Upper lobe of right lung (tissue), 1 donor: ENCODE results near the gene B3GLCT. TPM values are rescaled to one million over a fixed set of nuclear protein-coding genes. Genes with fewer than 3 reads are reported as not detected.

Experiments
- ATAC-seq: fragments of 200-7000 bp; cut with Tn5 transposase; one replicate; pipeline ENCODE4 v1.9.1; 2020; ENCODE audit warnings: mild to moderate bottlenecking, moderate library complexity
- DNase-seq: peaks from one replicate; pipeline ENCODE4 v3.0.0-alpha.2; 2020
- H3K27ac ChIP-seq: fragments of 200-600 bp; one replicate; pipeline ENCODE4 v1.8.0; 2022
- H3K27me3 ChIP-seq: fragments of 200-600 bp; one replicate; pipeline ENCODE4 v1.8.0; 2022; ENCODE audit warnings: mild to moderate bottlenecking
- H3K36me3 ChIP-seq: fragments of 200-600 bp; one replicate; pipeline ENCODE4 v1.8.0; 2022
- H3K4me1 ChIP-seq: fragments of 200-600 bp; one replicate; pipeline ENCODE4 v1.8.0; 2022
- H3K4me3 ChIP-seq: fragments of 200-600 bp; one replicate; pipeline ENCODE4 v1.8.0; 2022; ENCODE audit warnings: mild to moderate bottlenecking
- H3K9me3 ChIP-seq: fragments of 200-600 bp; one replicate; pipeline ENCODE4 v1.8.0; 2022
- intact Hi-C: fragments of 100-400 bp; cut with DNase I; formaldehyde crosslinking; loops from one replicate; pipeline ENCODE4 v1.11.0; 2022
- total RNA-seq: library from RNA; stranded (reverse); fragmentation: NEBNext Ultra II Directional; extraction: Animal tissue kit (Norgen Biotek cat#: 25700); gene quantifications from one replicate; pipeline ENCODE4 v1.2.1, GENCODE V29; 2021
- TF ChIP-seq, protein P1 (sequence below): fragments of 200-600 bp; IDR thresholded peaks from one replicate; pipeline ENCODE4 v1.8.0; 2022; ENCODE audit warnings: antibody characterized with exemption
- donor health status: DM: no; HTN: yes; CAD: no; lungs with severe emphysema.

B3GLCT gene
- total RNA-seq, 1 donor from 2014 or later, result 6.7 TPM

DNA sequence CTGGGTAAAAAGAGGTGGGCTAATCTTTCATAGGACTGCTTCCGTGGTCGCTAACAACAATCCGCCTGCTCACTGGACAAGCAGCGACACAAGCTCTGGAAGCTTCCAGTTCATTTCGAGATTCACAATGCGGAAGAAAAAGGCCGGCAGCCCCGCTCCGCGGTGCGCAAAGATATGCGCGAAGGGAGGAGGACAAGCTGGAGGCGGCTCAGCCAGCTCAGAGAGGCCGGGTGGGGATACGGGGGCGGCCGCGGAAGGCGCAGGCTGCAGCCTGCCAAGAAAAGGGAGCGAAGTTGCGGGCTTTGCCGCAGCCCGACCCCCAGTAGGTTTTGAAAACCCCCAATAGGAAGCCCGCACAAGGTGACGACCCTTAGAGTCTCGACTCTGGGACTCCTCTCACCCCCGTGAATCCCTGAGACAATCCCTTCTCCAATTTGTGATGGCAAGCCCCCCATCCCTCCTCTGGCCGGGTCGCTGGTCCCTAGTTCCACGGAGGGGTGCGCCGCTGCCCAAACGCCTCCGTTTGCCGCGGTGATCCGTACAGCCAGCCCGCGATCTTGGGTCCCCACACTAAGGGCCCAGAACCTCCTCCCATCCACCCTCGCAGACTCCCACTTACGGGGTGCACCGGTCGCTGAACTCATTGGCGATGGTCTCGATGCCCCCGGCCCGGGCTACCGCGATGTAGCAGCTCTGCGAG is 38.8 kb upstream of the B3GLCT start:
- Histone ChIP-seq H3K4me1 (peaks cover 18% of the 10 kb centered on the region), H3K9me3 (no peaks in the 10 kb centered on the region), H3K36me3 (peaks cover 22% of the 10 kb centered on the region), H3K27ac (peak overlapping the region; percentile 83), H3K27me3 (no peaks in the 10 kb centered on the region), H3K4me3 (peak overlapping the region; percentile 86)
- intact Hi-C loops, result no loop called here
- TF ChIP-seq, protein P1, sequence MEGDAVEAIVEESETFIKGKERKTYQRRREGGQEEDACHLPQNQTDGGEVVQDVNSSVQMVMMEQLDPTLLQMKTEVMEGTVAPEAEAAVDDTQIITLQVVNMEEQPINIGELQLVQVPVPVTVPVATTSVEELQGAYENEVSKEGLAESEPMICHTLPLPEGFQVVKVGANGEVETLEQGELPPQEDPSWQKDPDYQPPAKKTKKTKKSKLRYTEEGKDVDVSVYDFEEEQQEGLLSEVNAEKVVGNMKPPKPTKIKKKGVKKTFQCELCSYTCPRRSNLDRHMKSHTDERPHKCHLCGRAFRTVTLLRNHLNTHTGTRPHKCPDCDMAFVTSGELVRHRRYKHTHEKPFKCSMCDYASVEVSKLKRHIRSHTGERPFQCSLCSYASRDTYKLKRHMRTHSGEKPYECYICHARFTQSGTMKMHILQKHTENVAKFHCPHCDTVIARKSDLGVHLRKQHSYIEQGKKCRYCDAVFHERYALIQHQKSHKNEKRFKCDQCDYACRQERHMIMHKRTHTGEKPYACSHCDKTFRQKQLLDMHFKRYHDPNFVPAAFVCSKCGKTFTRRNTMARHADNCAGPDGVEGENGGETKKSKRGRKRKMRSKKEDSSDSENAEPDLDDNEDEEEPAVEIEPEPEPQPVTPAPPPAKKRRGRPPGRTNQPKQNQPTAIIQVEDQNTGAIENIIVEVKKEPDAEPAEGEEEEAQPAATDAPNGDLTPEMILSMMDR, result no peak
- ATAC-seq, result peak; percentile 43
- peak; percentile 84 for DNase-seq

DNA sequence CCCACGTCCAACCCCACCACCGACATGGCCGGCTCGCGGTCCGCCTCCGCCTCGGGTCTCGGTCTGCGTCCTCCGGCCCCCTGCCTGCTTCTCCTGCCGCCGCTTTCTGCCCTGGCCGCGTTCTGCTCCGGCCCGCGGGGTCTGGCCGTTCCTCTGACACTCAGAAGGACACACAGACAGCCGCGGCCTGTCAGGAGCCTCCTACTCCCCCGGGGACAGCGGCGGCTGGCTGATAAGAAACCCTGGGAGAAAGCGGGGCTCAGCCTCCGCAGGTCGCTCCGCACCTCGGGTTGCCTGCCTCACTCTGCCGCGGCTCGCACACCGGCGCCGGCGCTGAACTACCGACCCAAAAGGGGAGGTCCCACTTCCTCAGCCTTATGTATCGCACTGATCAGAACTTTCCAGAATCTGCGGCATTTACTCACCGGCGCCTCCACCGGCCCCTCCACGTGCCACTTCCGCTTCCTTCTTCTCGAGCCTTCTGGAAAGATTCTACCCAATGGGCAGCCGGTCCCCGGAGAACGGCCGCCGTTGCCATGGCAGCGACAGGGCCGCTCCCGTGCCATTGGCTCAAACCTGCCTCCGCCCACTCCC is 38.1 kb upstream of the B3GLCT start, which contains the start of gene HSPH1:
TSS of gene HSPH1 (minus strand) at position 348 of the 594 bp plus-strand sequence. CDS start at position 26, 322 bp downstream.
- Histone ChIP-seq H3K27ac (peak within 1 kb of the TSS; percentile 84), H3K4me1 (peaks cover 18% of the 10 kb centered on the region), H3K36me3 (peaks cover 18% of the 10 kb centered on the region), H3K4me3 (peak within 1 kb of the TSS; percentile 86), H3K9me3 (no peaks in the 10 kb centered on the region), H3K27me3 (no peaks in the 10 kb centered on the region)
- DNase-seq (peak; percentile 100), ATAC-seq (peak; percentile 96)
- intact Hi-C loops, result no loop called here
- TF ChIP-seq, protein P1, result peak; percentile 36

DNA sequence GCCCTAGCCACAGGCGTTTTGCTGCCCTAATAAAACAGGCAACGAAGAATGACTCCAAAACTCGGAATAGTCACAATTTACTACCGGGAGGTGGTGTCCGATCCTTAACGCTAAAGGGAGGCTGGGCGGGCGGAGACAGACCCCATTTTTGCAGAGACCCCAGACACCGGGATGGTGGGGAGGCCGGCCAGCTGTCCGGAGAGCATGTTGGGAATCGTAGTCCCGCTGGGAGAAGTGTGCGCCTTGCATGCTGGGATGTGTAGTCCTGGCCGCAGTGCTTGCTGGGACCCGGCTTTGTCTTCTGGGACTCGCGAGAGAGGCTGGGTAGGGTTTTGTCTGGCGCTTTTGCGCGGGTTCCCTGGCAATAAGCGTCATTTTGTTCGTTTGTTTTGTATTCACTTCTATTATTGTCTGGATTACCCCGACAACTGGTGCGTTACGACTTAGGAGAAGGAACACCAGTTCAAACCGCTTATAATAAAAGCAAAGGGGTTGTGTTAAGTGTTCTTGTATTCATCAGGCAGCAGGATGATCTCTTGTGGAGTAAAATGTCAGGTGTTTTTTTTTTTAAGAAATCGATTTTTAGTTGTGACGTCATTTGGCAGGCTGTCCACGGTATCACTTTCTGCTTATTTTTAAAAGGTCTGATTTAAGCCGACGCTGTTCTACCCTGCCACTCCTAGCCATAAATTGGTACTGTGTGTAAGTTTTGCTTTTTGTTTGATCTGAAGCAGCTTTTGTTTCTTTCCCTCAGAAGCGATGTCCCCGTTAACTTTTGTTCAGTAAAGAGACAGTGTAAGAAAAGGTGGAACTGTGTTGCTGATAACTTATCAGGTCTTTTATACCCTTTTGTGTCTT is 37.4 kb upstream of the B3GLCT start:
- peaks cover 18% of the 10 kb centered on the region for H3K4me1 ChIP-seq
- peak; percentile 97 for ATAC-seq
- DNase-seq, result peak; percentile 98
- TF ChIP-seq, protein P1, result no peak
- peak overlapping the region; percentile 86 for H3K4me3 ChIP-seq
- intact Hi-C loops, result no loop called here
- no peaks in the 10 kb centered on the region for H3K27me3 ChIP-seq
- peaks cover 14% of the 10 kb centered on the region for H3K36me3 ChIP-seq
- H3K27ac ChIP-seq, result peak overlapping the region; percentile 84
- H3K9me3 ChIP-seq, result no peaks in the 10 kb centered on the region

DNA sequence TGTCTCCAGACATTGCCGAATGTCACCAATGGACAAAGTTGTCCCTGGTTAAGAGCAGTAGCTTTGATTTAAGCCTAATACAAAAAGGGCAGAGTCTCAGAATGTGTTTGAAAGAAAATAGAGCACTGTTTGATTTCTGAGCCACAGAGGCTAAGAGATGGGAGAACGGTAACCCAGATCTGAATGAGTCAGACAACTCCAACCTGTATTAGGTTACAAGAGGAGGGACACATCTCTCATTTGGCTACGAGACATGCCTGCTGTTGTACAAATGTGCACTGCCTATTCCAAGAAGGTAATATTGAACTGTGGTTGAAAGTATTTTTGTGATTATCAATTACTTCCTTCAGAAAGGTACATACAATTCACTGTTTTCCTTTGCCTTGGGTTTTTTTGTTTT is 33.2 kb upstream of the B3GLCT start:
- TF ChIP-seq, protein P1, result no peak
- H3K27ac ChIP-seq, result no peak overlapping the region
- H3K27me3 ChIP-seq, result no peaks in the 10 kb centered on the region
- DNase-seq (no peak), ATAC-seq (no peak)
- no peak overlapping the region for H3K4me3 ChIP-seq
- peaks cover 5% of the 10 kb centered on the region for H3K4me1 ChIP-seq
- no peaks in the 10 kb centered on the region for H3K36me3 ChIP-seq
- H3K9me3 ChIP-seq, result no peaks in the 10 kb centered on the region
- intact Hi-C loops, result no loop called here

DNA sequence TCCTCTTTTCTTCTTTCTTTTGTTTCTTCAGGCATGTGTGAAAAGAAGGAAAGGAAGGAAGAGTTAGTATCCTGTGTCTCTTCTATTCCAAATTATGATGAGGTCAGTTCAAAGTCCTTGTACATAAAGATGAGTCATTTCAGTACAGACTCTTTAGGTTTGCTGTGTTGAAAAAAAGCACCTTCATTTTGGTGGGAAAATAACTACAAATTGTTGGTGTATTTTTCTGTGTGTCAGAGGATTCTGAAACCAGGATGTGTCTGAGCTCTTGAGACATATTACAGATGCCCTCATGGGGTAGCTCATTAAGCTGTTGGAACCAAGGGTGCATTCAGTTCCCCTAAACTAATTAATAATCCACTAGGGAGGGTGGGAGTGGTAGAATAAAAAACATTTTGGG is 32.3 kb upstream of the B3GLCT start:
- no peaks in the 10 kb centered on the region for H3K36me3 ChIP-seq
- intact Hi-C loops, result no loop called here
- H3K27ac ChIP-seq, result no peak overlapping the region
- no peaks in the 10 kb centered on the region for H3K9me3 ChIP-seq
- ATAC-seq (no peak), DNase-seq (no peak)
- TF ChIP-seq, protein P1, result no peak
- H3K4me1 ChIP-seq, result peaks cover 5% of the 10 kb centered on the region
- H3K27me3 ChIP-seq, result no peaks in the 10 kb centered on the region
- no peak overlapping the region for H3K4me3 ChIP-seq
